Thymus (tissue), 11 donors: ENCODE measurements around the gene MAPT. TPM values are rescaled to one million over a fixed set of nuclear protein-coding genes. Genes with fewer than 3 reads are reported as not detected.

Experiments used
- DNase-seq, 9 donors: peaks; one replicate each; pipeline ENCODE4 v3.0.0-alpha.2; 2013; ENCODE audit warnings: low spot score in 9 of 9, low read depth in 6 of 9, missing footprints in 1 of 9
- H3K27ac ChIP-seq, 2 donors: one replicate each; pipeline ENCODE4 v1.5.1; 2013; ENCODE audit warnings: control low read depth in 1 of 2, low read depth in 1 of 2, low read length in 1 of 2, mild to moderate bottlenecking in 1 of 2, moderate library complexity in 1 of 2
- H3K27me3 ChIP-seq, 2 donors: one replicate each; pipeline ENCODE4 v1.5.1; 2013; ENCODE audit warnings: low read length in 1 of 2; ENCODE audit not compliant: control insufficient read depth in 2 of 2, insufficient read depth in 1 of 2
- H3K36me3 ChIP-seq, 2 donors: one replicate each; pipeline ENCODE4 v1.5.1; 2013; ENCODE audit warnings: low read length in 1 of 2, mild to moderate bottlenecking in 1 of 2, moderate library complexity in 1 of 2; ENCODE audit not compliant: control insufficient read depth in 2 of 2, insufficient read depth in 2 of 2
- H3K4me1 ChIP-seq, 2 donors: one replicate each; pipeline ENCODE4 v1.5.1; 2013; ENCODE audit warnings: low read length in 2 of 2; ENCODE audit not compliant: control insufficient read depth in 2 of 2, insufficient read depth in 2 of 2
- H3K4me3 ChIP-seq, 2 donors: one replicate each; pipeline ENCODE4 v1.5.1; 2013; ENCODE audit warnings: low read length in 2 of 2, control low read depth in 1 of 2, mild to moderate bottlenecking in 1 of 2
- H3K9me3 ChIP-seq, 2 donors: one replicate each; pipeline ENCODE4 v1.5.1; 2013; ENCODE audit warnings: low read length in 1 of 2, mild to moderate bottlenecking in 1 of 2; ENCODE audit not compliant: control insufficient read depth in 2 of 2, insufficient read depth in 1 of 2
- WGBS: extraction: QIAGEN DNeasy Blood & Tissue Kit; methylation state at CpG from one replicate; pipeline ENCODE4 v1.1.7; 2013; 5-methylcytosine and 5-hydroxymethylcytosine counted together
- polyA plus RNA-seq: library from polyadenylated mRNA; stranded (reverse); fragments of 200-250 nt; gene quantifications from one replicate; pipeline ENCODE4 v1.2.3, GENCODE V29; 2013
- total RNA-seq: library from RNA; stranded (reverse); fragments of 120-200 nt; gene quantifications from one replicate; pipeline ENCODE4 v1.2.4, GENCODE V29; 2013
- donor health status: healthy.

MAPT gene
- total and polyA plus RNA-seq, 2 donors, result 0.57 to 0.84 TPM

DNA sequence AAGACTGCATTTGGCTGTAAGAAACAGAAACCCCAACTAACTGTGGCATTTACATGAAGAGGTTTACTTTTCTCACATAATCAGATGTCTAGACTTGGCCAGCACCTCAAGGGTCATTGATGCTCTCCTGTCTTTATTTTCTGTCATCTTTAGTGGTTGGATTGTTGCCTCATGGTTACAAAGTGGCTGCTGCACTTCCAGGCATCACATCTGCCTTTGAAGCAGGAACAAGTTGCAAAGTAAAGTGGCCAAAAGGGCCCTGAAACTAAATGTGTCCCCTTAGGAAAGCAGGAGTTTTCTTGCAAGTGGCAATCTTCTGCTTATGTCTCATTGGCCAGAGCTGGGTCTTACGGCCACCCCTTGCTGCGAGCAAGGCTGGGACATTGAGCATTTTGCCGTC lies 78.2 kb downstream of the MAPT start:
- Histone ChIP-seq H3K4me1 (peaks cover 0 to 3% of the 10 kb centered on the region in 2 donors), H3K9me3 (no peaks in the 10 kb centered on the region)
- 95% methylated on average over 3 of the region's 3 CpGs for WGBS

DNA sequence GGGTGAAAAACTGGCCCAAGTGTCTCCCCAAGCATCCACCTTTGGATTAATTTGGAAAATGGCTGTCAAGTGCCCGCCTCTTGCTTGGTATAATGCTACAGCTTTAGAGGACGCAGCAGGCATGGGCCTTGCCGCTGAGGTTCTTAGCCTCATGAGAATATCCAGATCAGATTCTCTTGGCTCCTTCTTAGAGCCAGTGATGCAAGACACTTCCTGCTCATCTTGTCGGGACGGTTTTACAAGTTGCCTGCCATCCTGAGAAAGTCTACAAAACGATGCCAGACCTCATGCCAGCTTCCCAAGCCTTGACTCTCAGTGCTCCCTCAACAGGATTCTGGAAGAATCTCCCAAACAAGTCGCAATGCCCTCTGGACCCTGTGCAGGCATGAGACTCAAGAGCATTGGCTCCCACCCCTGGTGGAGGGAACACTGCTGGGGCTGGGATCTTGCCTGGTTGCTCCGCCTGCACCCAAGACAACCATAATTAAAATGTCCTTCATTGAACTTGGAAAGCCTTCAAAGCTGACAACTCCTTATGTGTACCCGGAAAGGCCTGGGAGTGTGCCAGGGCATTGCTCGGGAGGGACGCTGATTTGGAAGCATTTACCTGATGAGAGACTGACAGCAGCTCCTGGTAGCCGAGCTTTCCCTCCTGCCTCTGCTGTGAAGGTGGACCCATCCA lies 78.9 kb downstream of the MAPT start:
- no peak for DNase-seq
- no peak overlapping the region for H3K4me3 ChIP-seq
- peaks cover 0 to 3% of the 10 kb centered on the region in 2 donors for H3K4me1 ChIP-seq
- no peaks in the 10 kb centered on the region for H3K36me3 ChIP-seq
- peaks cover 0 to 22% of the 10 kb centered on the region in 2 donors for H3K27me3 ChIP-seq
- H3K9me3 ChIP-seq, result no peaks in the 10 kb centered on the region
- 93% methylated on average over 12 of the region's 12 CpGs for WGBS
- H3K27ac ChIP-seq, result no peak overlapping the region

More for the DNA sequence above, 78.2 kb downstream of the MAPT start:
- H3K27me3 ChIP-seq, result peaks cover 0 to 22% of the 10 kb centered on the region in 2 donors
- H3K36me3 ChIP-seq, result no peaks in the 10 kb centered on the region
- no peak overlapping the region for H3K27ac ChIP-seq
- DNase-seq, result no peak
- no peak overlapping the region for H3K4me3 ChIP-seq

DNA sequence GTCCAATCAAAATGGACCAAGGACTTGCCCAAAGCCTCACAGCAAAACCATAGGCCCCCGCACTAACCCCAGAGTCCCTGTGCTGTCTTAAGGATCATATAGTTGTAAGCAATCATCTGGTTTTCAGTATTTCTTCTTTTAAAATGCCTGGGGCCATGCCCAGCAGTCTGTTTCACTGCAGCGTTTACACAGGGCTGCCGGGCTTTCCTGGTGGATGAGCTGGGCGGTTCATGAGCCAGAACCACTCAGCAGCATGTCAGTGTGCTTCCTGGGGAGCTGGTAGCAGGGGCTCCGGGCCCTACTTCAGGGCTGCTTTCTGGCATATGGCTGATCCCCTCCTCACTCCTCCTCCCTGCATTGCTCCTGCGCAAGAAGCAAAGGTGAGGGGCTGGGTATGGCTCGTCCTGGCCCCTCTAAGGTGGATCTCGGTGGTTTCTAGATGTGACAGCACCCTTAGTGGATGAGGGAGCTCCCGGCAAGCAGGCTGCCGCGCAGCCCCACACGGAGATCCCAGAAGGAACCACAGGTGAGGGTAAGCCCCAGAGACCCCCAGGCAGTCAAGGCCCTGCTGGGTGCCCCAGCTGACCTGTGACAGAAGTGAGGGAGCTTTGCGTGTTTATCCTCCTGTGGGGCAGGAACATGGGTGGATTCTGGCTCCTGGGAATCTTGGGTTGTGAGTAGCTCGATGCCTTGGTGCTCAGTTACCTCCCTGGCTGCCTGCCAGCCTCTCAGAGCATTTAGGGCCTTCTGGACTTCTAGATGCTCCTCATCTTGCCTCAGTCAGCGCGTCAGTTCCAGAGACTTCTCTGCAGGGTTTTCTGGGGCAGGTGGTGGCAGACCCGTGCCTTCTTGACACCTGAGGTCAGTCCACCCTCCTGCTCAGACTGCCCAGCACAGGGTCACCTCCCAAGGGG lies 79.8 kb downstream of the MAPT start:
- Histone ChIP-seq H3K36me3 (no peaks in the 10 kb centered on the region), H3K27ac (no peak overlapping the region), H3K4me1 (peaks cover 0 to 3% of the 10 kb centered on the region in 2 donors), H3K27me3 (peaks cover 0 to 22% of the 10 kb centered on the region in 2 donors), H3K4me3 (no peak overlapping the region), H3K9me3 (no peaks in the 10 kb centered on the region)
- DNase-seq, result no peak
- 94% methylated on average over 17 of the region's 17 CpGs for WGBS

DNA sequence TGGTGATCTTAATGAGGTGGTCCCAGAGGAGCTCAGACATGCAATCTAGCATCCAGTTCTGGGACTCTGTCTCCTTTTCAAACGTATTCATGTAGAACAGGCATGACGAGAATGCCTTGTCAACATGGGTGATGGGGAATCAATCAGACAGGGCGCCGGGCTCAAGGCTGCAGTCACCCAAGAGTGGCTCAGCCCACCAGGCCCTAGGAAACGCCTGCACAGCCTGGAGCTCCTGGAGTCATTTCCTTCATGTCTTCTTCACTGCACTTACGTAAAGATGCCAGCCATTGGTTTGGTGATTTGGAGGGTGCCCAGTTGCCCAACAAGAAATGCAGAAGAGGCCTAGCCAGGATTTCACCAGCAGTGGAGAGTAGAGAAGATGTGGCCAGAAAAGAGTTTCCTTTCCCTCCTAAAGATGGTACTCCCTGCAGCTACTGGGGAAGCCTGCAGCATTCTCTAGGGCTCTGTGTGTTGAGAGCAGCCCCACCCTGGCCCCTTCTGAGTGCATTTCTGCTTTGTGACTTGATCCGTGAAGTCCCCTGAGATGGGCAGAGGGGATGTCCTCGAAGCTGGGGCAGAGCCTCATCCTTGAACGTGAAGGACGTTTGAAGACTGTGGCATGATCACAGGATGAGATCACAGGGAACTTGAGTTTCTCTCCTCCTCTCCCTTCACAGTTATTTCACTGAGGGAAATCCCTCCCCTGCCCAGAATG lies 80.7 kb downstream of the MAPT start:
- H3K4me1 ChIP-seq, result peaks cover 0 to 3% of the 10 kb centered on the region in 2 donors
- 91% methylated on average over 10 of the region's 10 CpGs for WGBS
- H3K36me3 ChIP-seq, result no peaks in the 10 kb centered on the region
- peaks cover 0 to 22% of the 10 kb centered on the region in 2 donors for H3K27me3 ChIP-seq
- no peak for DNase-seq
- H3K27ac ChIP-seq, result no peak overlapping the region
- H3K9me3 ChIP-seq, result no peaks in the 10 kb centered on the region
- H3K4me3 ChIP-seq, result no peak overlapping the region

DNA sequence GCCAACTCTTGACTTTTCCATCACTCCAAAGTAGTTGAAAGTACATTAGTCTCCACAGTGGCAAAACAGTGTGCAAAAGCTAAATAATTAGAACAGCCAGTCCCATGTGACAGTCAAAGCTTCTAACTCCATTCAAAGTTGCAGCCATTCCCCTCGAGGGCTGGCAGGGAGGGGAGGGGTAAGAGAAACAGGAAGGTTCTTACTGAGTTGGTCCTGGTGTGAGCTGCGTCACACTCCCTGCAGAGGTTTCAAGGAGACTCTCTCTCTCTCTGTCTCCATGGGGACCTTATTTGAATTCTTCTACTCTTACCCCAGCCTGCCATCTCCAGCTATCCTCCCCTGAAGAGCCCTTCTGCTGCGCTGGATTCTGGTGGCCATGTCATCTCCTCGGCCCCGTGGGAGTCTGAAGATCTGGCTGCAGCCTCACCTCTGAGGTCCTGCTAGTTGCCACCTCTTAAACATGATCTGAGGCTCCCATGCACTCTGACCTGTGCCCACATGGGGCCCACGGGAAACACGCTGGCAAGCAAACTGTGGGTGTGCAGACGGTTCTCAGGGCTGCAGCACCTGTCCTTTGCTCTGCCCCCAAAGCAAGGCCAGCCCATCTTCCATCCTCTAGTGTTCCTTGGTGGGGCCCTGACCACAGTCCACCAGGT lies 81.4 kb downstream of the MAPT start:
- WGBS, result 86% methylated on average over 8 of the region's 8 CpGs
- Histone ChIP-seq H3K27me3 (peaks cover 0 to 18% of the 10 kb centered on the region in 2 donors), H3K4me3 (no peak overlapping the region), H3K36me3 (no peaks in the 10 kb centered on the region), H3K27ac (no peak overlapping the region), H3K4me1 (peaks cover 0 to 3% of the 10 kb centered on the region in 2 donors), H3K9me3 (no peaks in the 10 kb centered on the region)
- no peak for DNase-seq

DNA sequence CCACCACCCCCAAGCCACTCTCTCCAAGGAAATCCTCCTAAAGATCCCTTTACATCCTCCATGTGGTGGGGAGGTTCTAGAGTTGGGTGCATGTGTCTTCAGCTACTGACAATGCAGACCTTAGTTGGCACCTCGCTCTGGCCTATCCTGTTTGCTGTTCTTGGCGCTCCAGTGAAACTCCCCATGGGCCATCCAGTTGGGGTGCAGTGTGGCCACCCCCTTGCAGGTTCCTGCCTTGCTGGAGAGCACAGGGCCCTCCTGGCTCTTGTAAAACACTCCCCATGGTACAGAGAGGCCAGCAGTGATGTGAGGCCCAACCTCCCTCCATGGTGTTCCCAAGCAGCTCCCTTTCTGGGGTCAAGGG lies 82.0 kb downstream of the MAPT start:
- H3K36me3 ChIP-seq, result no peaks in the 10 kb centered on the region
- peaks cover 0 to 3% of the 10 kb centered on the region in 2 donors for H3K4me1 ChIP-seq
- H3K4me3 ChIP-seq, result no peak overlapping the region
- H3K27me3 ChIP-seq, result peaks cover 0 to 21% of the 10 kb centered on the region in 2 donors
- WGBS, result 98% methylated on average over 2 of the region's 2 CpGs
- H3K9me3 ChIP-seq, result no peaks in the 10 kb centered on the region
- H3K27ac ChIP-seq, result no peak overlapping the region
- no peak for DNase-seq

DNA sequence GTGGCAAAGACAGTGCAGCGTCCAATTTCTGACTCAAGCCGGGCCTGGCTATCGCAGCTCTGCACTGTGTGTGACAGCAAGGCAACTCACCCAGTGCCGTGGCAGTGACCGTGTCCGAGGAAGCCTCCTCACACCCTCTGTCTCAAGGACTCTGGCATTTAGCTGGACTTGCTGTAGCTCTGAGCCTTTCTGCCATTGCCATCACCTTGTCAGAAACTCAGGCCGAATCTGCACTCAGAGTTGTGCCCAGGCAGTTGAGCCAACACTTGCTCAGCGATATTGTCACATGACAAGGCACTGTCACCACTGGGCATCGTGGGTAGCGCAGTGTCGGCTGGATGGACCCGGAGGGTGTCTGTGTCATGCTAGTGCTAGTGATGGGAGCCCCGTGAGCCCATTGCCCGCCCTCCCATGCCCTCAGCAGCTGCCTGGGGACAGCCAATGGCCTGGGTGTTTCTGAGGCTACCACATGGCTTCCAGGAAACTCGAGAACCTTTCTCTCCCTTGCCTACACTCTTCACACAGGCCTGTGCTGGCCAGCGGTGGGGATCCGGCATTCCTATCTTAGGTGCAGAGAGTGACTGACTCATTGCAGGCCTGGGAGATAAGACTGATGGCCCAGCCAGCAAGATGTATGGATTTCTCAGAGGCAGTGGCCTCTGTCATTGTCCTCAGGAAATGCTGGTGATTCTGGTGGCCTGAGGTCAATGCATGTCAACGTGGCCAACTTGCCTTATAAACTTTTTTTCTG lies 82.6 kb downstream of the MAPT start:
- 94% methylated on average over 18 of the region's 18 CpGs for WGBS

DNA sequence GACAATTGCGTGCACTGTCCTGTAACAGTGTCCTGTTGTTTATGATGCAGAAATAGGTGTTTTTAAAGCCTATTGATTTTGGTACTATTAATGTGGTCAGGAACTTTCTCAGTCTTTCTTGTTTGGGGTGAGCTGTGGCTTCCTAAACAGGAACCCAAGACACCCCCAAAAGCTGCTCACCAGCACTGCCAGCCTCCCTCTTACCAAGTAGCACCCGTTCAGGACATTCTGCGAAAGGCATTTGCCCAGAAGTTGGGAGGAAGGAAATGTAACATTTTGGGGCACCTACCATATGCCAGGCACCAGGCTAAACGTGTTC lies 83.1 kb downstream of the MAPT start:
- Histone ChIP-seq H3K4me1 (peaks cover 0 to 3% of the 10 kb centered on the region in 2 donors), H3K36me3 (no peaks in the 10 kb centered on the region), H3K27me3 (peaks cover 0 to 13% of the 10 kb centered on the region in 2 donors), H3K4me3 (no peak overlapping the region), H3K9me3 (no peaks in the 10 kb centered on the region), H3K27ac (no peak overlapping the region)
- no peak for DNase-seq
- WGBS, result 72% methylated on average over 4 of the region's 4 CpGs

More for the DNA sequence above, 82.6 kb downstream of the MAPT start:
- no peak overlapping the region for H3K4me3 ChIP-seq
- no peaks in the 10 kb centered on the region for H3K9me3 ChIP-seq
- no peak for DNase-seq
- H3K27me3 ChIP-seq, result peaks cover 0 to 17% of the 10 kb centered on the region in 2 donors
- H3K27ac ChIP-seq, result no peak overlapping the region
- H3K4me1 ChIP-seq, result peaks cover 0 to 3% of the 10 kb centered on the region in 2 donors
- H3K36me3 ChIP-seq, result no peaks in the 10 kb centered on the region
